GM19452 (cell line): Measurements from ENCODE around the gene INCA1.

Experiments used
- ATAC-seq: cut with Tn5 transposase; IDR thresholded peaks from one replicate; pipeline ENCODE4 v1.9.1; 2021; ENCODE audit not compliant: unreplicated experiment

INCA1 gene

DNA sequence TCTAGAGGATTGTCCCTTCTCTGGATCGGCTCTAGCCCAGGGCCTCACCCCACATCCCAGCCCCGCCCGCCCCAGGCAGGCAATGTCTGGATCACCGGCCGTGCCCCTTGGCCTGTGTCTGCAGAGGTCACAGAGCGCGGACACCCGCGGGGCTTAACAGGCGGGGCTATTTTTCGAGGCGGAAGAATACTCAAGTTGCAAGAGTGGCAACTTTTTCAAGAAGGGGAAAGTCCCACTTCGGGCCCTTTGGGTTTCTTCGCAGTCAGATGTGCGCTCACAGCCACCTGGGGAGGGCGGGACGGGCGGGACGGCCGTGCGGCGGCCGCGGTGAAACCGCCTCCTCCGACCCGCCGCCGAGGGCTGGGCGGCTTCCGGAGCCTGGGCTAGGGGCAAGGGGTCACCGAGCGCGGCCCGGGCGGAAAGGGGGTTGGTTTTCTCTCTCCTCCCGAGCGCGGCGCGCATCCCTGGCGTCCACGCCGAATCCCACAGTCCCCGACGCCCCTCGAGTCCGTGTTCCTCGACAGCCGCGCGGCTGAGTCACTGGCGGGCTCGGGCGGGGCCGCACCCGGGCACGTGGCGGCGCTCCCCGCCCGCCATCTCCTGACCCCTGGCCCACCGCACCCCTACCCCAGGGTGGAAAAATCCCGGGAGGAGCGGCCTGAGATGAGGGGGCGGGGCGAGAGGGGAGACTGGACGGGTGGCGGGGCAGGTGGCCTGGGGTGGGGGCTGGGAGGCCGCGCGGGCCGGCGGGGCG is 47.8 kb downstream of the INCA1 start:
- no peak for ATAC-seq

GRCh38 chr17:4948931-4949320 is 48.4 kb downstream of the INCA1 start:
- no peak for ATAC-seq

- ATAC-seq: no peak
These were observed 49.0 kb downstream of the INCA1 start, which contains the start of gene PFN1 for GRCh38 chr17:4948166-4948930. Gene PFN1 (minus strand): TSS chr17:4948530. CDS start chr17:4948394, 136 bp downstream.

- no peak for ATAC-seq
These were observed 49.7 kb downstream of the INCA1 start for GRCh38 chr17:4947411-4948165.

GRCh38 chr17:4947010-4947410 is 50.3 kb downstream of the INCA1 start:
- ATAC-seq: no peak

DNA sequence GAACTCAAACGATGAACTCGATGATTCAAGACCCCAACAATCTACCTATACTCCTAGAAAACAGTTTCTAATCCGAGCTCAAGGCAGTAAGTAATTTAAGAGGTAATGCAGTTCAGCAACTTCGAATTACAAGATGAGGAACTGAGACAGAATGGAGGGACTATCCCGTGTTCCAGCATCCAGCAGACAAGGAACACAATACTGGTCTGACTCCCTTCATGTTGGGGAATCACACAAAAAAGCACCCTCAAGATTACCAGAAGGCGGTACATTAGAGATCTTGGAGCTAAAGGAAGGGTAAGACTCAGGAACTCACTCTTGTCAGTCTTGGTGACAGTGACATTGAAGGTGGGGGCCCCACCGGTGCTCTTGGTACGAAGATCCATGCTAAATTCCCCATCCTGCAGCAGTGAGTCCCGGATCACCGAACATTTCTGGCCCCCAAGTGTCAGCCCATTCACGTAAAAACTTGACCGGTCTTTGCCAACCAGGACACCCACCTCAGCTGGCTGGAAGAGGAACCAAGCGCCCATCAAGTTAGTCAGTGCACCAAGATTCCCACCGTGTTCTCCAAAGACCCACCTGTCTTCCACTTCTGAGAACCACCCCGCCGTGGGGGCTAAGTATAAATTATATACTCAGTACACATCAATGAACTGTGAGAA is 50.9 kb downstream of the INCA1 start:
- no peak for ATAC-seq

- ATAC-seq: no peak
These were observed 51.4 kb downstream of the INCA1 start for GRCh38 chr17:4945944-4946280.

- no peak for ATAC-seq
These were observed 52.0 kb downstream of the INCA1 start for GRCh38 chr17:4945176-4945943.

DNA sequence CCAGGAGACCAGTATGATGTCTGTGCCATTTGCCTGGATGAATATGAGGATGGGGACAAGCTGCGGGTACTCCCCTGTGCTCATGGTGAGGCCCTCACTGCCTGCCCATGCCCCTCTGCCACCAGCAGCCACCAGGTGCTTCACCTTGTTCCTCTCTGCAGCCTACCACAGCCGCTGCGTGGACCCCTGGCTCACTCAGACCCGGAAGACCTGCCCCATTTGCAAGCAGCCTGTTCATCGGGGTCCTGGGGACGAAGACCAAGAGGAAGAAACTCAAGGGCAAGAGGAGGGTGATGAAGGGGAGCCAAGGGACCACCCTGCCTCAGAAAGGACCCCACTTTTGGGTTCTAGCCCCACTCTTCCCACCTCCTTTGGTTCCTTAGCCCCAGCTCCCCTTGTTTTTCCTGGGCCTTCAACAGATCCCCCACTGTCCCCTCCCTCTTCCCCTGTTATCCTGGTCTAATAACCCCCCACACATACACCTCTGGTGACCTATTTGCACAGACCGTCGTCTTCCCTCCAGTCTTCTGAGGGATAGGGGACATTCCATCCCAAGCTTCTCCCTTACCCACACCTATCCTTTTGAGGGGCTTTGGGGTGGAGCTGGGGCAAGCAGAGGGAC is 52.7 kb downstream of the INCA1 start:
- no peak for ATAC-seq

- ATAC-seq: no peak
These were observed 53.2 kb downstream of the INCA1 start for GRCh38 chr17:4944163-4944553.

- ATAC-seq: no peak
These were observed 54.4 kb downstream of the INCA1 start for GRCh38 chr17:4942760-4943508.

- ATAC-seq: no peak
These were observed 56.1 kb downstream of the INCA1 start for GRCh38 chr17:4941319-4941610.

- ATAC-seq: no peak
These were observed 56.6 kb downstream of the INCA1 start for GRCh38 chr17:4940555-4941318.

- ATAC-seq: peak; percentile 76
These were observed 57.3 kb downstream of the INCA1 start, which contains the start of the genes RNF167 and SLC25A11 for GRCh38 chr17:4939796-4940554. Gene RNF167 (plus strand): TSS chr17:4940268. CDS start chr17:4940910, 642 bp downstream. Gene SLC25A11 (minus strand): TSS chr17:4940046. CDS start chr17:4939910, 136 bp downstream.

- peak; percentile 8 for ATAC-seq
These were observed 57.9 kb downstream of the INCA1 start for GRCh38 chr17:4939546-4939795.

DNA sequence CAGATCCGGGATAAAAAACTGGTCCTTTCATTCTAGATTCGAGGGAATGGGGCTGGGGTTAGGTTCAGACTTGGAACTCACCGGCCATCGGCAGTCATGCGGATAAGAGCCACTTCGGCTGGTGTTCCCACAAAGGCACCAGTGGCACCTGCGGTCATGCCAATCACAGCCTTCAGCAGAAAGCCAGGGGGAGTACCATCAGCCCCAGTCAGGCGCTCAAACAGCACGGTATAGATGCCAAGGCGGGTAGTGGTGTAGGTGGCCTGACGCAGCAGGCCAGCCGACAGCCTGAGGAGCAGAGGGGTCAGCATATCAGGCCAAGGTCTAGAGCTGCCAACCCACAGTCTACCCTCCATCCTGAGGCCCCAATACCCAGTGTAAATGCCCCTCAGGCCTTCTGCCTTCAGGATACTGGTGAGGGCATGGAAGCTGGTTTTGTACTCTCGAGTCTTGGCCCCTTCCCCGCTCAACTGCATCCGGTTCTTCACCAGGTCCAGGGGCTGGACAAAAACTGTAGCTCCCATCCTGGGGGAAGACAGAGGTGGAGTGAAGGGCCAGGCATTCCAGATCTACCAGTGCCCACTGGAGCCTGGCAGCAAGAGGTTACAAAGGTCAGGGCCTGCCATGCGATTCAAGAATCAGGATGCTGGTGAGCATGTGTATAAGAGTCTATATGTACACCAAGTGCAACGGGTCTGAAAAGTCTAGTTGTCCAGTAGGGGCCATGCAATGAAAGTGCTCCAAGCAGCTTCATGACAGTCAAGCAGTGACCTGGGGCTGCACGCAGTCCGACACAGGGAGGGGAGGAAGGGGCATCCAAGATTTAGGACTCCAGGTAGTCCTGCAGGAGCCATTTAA is 58.4 kb downstream of the INCA1 start:
- ATAC-seq: no peak
